OCI-LY1 (cell line): ENCODE data around the gene SPDL1.

Experiments
- H2AFZ ChIP-seq: fragments of 200-600 bp; sonication (generic), shearing (Covaris generic); 2 replicates; pipeline ENCODE4 v1.6.0; 2014; ENCODE audit warnings: antibody characterized with exemption, mild to moderate bottlenecking, low read length
- H3F3A ChIP-seq: fragments of 200-600 bp; sonication (generic), shearing (Covaris generic); 2 replicates; pipeline ENCODE4 v1.6.0; 2014; ENCODE audit warnings: mild to moderate bottlenecking, antibody characterized with exemption, low read length, moderate library complexity; ENCODE audit not compliant: insufficient read depth
- H3K27ac ChIP-seq: fragments of 200-600 bp; sonication (generic); 2 replicates; pipeline ENCODE4 v1.5.1; 2014; ENCODE audit warnings: low read length, mixed run types, mild to moderate bottlenecking, low read depth; ENCODE audit not compliant: poor library complexity, severe bottlenecking
- H3K27me3 ChIP-seq: fragments of 200-600 bp; sonication (generic); 2 replicates; pipeline ENCODE4 v1.6.0; 2014; ENCODE audit warnings: antibody characterized with exemption, mild to moderate bottlenecking, low read length, moderate library complexity; ENCODE audit not compliant: insufficient read depth
- H3K36me3 ChIP-seq: fragments of 200-600 bp; sonication (generic); 2 replicates; pipeline ENCODE4 v1.6.1; 2014; ENCODE audit warnings: mild to moderate bottlenecking, antibody characterized with exemption, low read length, moderate library complexity, mixed read lengths; ENCODE audit not compliant: insufficient read depth
- H3K4me1 ChIP-seq: fragments of 200-600 bp; sonication (generic); 2 replicates; pipeline ENCODE4 v1.5.1; 2014; ENCODE audit warnings: mild to moderate bottlenecking, low read length, moderate library complexity; ENCODE audit not compliant: insufficient read depth, severe bottlenecking
- H3K4me2 ChIP-seq: fragments of 200-600 bp; sonication (generic), shearing (Covaris generic); 2 replicates; pipeline ENCODE4 v1.6.1; 2014; ENCODE audit warnings: low read length
- H3K4me3 ChIP-seq: fragments of 200-600 bp; sonication (generic); 2 replicates; pipeline ENCODE4 v1.5.1; 2014; ENCODE audit warnings: low read length, low read depth, mild to moderate bottlenecking, mixed read lengths; ENCODE audit not compliant: poor library complexity, severe bottlenecking
- H3K79me2 ChIP-seq: fragments of 200-600 bp; shearing (Covaris generic); 2 replicates; pipeline ENCODE4 v1.6.1; 2016; ENCODE audit warnings: mixed run types, low read length, mixed read lengths; ENCODE audit not compliant: insufficient read depth
- H3K9ac ChIP-seq: fragments of 200-600 bp; sonication (generic), shearing (Covaris generic); 2 replicates; pipeline ENCODE4 v1.6.1; 2014; ENCODE audit warnings: mild to moderate bottlenecking, low read length, mixed read lengths
- H3K9me2 ChIP-seq: fragments of 200-600 bp; sonication (generic), shearing (Covaris generic); 2 replicates; pipeline ENCODE4 v1.6.1; 2014; ENCODE audit warnings: low read depth, mild to moderate bottlenecking, low read length, mixed read lengths
- H3K9me3 ChIP-seq: fragments of 200-600 bp; shearing (Covaris generic); 2 replicates; pipeline ENCODE4 v1.6.1; 2014; ENCODE audit warnings: low read length, mixed read lengths
- H4K20me1 ChIP-seq: fragments of 200-600 bp; sonication (generic), shearing (Covaris generic); 2 replicates; pipeline ENCODE4 v1.6.0; 2016; ENCODE audit warnings: mild to moderate bottlenecking, low read length; ENCODE audit not compliant: insufficient read depth
- CTCF ChIP-seq: fragments of 200-600 bp; sonication (generic), shearing (Covaris generic); IDR thresholded peaks from 2 replicates; pipeline ENCODE4 v1.5.1; 2017; ENCODE audit warnings: mild to moderate bottlenecking, antibody characterized with exemption, low read length, moderate library complexity, mixed read lengths
- EZH2 ChIP-seq: fragments of 200-600 bp; sonication (generic), shearing (Covaris generic); IDR thresholded peaks from 2 replicates; pipeline ENCODE4 v1.8.0; 2017; ENCODE audit warnings: borderline replicate concordance, mixed run types, mild to moderate bottlenecking, antibody characterized with exemption, low read length, moderate library complexity, mixed read lengths

The SPDL1 gene

DNA sequence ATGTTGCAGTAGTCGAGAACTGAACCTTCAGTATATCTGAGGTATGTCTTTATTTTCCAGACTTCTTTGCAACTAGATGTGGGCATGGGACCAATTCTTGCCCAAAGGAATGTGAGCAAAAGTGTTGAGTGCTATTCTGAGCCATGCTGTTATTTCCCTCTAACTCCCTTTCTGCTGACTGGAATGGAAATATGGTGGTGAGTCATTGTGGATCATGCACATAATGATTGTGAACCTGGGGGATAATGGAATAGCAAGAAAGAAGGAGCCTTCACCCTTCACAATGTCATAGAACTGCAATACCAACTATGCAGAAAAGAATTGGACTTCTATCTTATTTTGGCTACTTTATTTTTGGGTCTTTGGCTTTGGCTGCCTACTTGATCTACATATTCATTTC is 43.2 kb downstream of the SPDL1 start:
- TF ChIP-seq CTCF: no peak
- TF ChIP-seq EZH2: no peak
- Histone ChIP-seq H3K27ac (no peak overlapping the region), H3K4me1 (no peaks in the 10 kb centered on the region), H3K4me3 (no peak overlapping the region), H3K9me3 (no peaks in the 10 kb centered on the region), H4K20me1 (no peaks in the 10 kb centered on the region), H3F3A (no peaks in the 10 kb centered on the region), H3K79me2 (no peaks in the 10 kb centered on the region), H3K4me2 (no peak overlapping the region), H3K9ac (no peak overlapping the region), H3K36me3 (no peaks in the 10 kb centered on the region), H3K27me3 (no peaks in the 10 kb centered on the region; the same call in 1 of the 2 replicates), H3K9me2 (no peaks in the 10 kb centered on the region), H2AFZ (no peak overlapping the region)

DNA sequence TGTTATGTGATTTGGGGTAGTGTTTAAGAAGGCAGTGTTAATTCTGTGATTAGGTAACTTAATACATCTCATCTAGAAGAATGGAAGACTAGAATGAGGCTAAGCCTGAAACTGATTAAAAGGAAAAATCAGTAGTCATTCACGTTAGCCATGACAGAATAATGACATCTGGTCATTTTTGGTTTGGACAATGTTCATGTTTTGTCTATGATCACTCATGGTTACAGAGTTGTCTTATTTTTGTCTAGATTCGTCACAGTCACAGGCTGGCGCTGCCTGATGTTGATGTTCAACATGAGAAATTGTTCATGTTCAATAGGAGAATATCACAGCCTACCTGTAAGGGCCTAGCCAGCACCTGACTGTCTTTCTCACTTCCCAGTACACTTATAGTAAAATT is 44.0 kb downstream of the SPDL1 start:
- H3K27me3 ChIP-seq: no peaks in the 10 kb centered on the region; the same call in 1 of the 2 replicates
- no peak overlapping the region for H3K27ac ChIP-seq
- no peaks in the 10 kb centered on the region for H3F3A ChIP-seq
- no peaks in the 10 kb centered on the region for H3K9me3 ChIP-seq
- TF ChIP-seq CTCF (no peak), EZH2 (no peak)
- H3K9me2 ChIP-seq: no peaks in the 10 kb centered on the region
- no peak overlapping the region for H3K4me2 ChIP-seq
- no peaks in the 10 kb centered on the region for H3K4me1 ChIP-seq
- H3K9ac ChIP-seq: no peak overlapping the region
- H4K20me1 ChIP-seq: no peaks in the 10 kb centered on the region
- no peak overlapping the region for H3K4me3 ChIP-seq
- no peaks in the 10 kb centered on the region for H3K36me3 ChIP-seq
- no peaks in the 10 kb centered on the region for H3K79me2 ChIP-seq
- no peak overlapping the region for H2AFZ ChIP-seq

DNA sequence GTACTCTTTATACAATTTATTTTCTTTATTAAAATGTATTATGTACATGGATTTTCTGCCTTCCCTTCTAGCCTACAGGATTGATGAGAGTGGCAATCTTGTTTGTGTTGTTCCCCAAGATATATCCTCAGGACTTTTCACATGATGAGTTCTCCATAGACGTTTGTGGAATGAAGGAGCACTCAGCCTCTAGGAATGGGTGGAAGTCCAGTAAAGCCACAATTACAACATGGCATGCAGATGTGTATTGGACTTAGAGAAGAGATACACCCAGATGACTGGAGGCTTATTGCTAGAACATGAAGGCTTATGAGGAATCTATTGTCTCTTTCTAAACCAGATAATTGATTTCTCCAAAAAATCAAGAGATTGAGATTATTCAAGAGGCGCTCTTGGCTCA is 45.3 kb downstream of the SPDL1 start:
- TF ChIP-seq EZH2 (no peak), CTCF (no peak)
- H3K9me3 ChIP-seq: no peaks in the 10 kb centered on the region
- no peaks in the 10 kb centered on the region for H3F3A ChIP-seq

More for the DNA sequence above, 45.3 kb downstream of the SPDL1 start:
- no peak overlapping the region for H3K4me3 ChIP-seq
- no peak overlapping the region for H3K4me2 ChIP-seq
- H3K4me1 ChIP-seq: no peaks in the 10 kb centered on the region
- H3K27ac ChIP-seq: no peak overlapping the region
- no peaks in the 10 kb centered on the region for H3K36me3 ChIP-seq
- H3K27me3 ChIP-seq: no peaks in the 10 kb centered on the region; the same call in 1 of the 2 replicates
- no peaks in the 10 kb centered on the region for H3K9me2 ChIP-seq
- H2AFZ ChIP-seq: no peak overlapping the region
- no peaks in the 10 kb centered on the region for H3K79me2 ChIP-seq
- no peak overlapping the region for H3K9ac ChIP-seq
- no peaks in the 10 kb centered on the region for H4K20me1 ChIP-seq
